Small intestine (tissue), 7 donors: Measurements from ENCODE around the gene ARFRP1. TPM values are rescaled to one million over a fixed set of nuclear protein-coding genes. Genes with fewer than 3 reads are reported as not detected.

Experiments
- DNase-seq, 2 donors: peaks; one replicate each; pipeline versions ENCODE4 v3.0.0 to v3.0.0-alpha.2; 2013
- FAIRE-seq: peaks from 2 replicates; lab custom pipeline; 2012; peaks lifted over from hg19 to GRCh38; lab: Jason Lieb, UNC
- H3K27ac ChIP-seq, 3 donors: one replicate each; pipeline ENCODE4 v1.5.1; 2013; ENCODE audit warnings: low read length in 2 of 3, mild to moderate bottlenecking in 2 of 3, control low read depth in 1 of 3, inconsistent platforms in 1 of 3, low read depth in 1 of 3, moderate library complexity in 1 of 3
- H3K27me3 ChIP-seq, 3 donors: one replicate each; pipeline ENCODE4 v1.6.1; 2013; ENCODE audit warnings: low read length in 3 of 3, inconsistent platforms in 1 of 3; ENCODE audit not compliant: control insufficient read depth in 3 of 3, insufficient read depth in 3 of 3
- H3K36me3 ChIP-seq, 3 donors: one replicate each; pipeline ENCODE4 v1.6.1; 2013; ENCODE audit warnings: low read length in 3 of 3, inconsistent platforms in 1 of 3, low read depth in 1 of 3, mild to moderate bottlenecking in 1 of 3, moderate library complexity in 1 of 3; ENCODE audit not compliant: control insufficient read depth in 3 of 3, insufficient read depth in 2 of 3
- H3K4me1 ChIP-seq, 3 donors: one replicate each; pipeline ENCODE4 v1.6.1; 2013; ENCODE audit warnings: low read length in 2 of 3, inconsistent platforms in 1 of 3, low read depth in 1 of 3, mild to moderate bottlenecking in 1 of 3, moderate library complexity in 1 of 3; ENCODE audit not compliant: control insufficient read depth in 3 of 3, insufficient read depth in 2 of 3
- H3K4me3 ChIP-seq, 3 donors: one replicate each; pipeline ENCODE4 v1.5.1; 2013; ENCODE audit warnings: low read length in 3 of 3, control low read depth in 1 of 3, inconsistent platforms in 1 of 3, low read depth in 1 of 3, mild to moderate bottlenecking in 1 of 3, moderate library complexity in 1 of 3
- H3K9me3 ChIP-seq, 2 donors: one replicate each; pipeline ENCODE4 v1.6.1; 2013; ENCODE audit warnings: low read depth in 1 of 2, low read length in 1 of 2; ENCODE audit not compliant: control insufficient read depth in 2 of 2, insufficient read depth in 1 of 2
- WGBS, 3 donors: extraction: QIAGEN DNeasy Blood & Tissue Kit; methylation state at CpG; one replicate each; pipeline ENCODE4 v1.1.7; 2013; 5-methylcytosine and 5-hydroxymethylcytosine counted together
- polyA plus RNA-seq, 4 donors: library from polyadenylated mRNA; stranded (reverse) in 3 of 4; unstranded in 1 of 4; fragments of 200-250 nt in 3 of 4; fragments of 120-200 nt in 1 of 4; gene quantifications; one replicate each; pipeline versions ENCODE4 v1.2.1 to v1.2.3, GENCODE V29; 2013
- donor health status: healthy with polysubstance abuse.
- donor health status: control.
- donor health status: control.
- donor health status: Bipolar disorder and iron deficiency.
- donor health status: healthy.

The ARFRP1 gene
- polyA plus RNA-seq, 4 donors: 21.5 to 78.6 (median 60.8) TPM

- Histone ChIP-seq H3K27ac (peak overlapping the region; percentile 66 to 92 (median 82)), H3K4me3 (peak overlapping the region; percentile 73 to 92 (median 90)), H3K36me3 (peaks cover 4 to 65% (median 16%) of the 10 kb centered on the region in 3 donors), H3K4me1 (peaks cover 4 to 16% (median 6%) of the 10 kb centered on the region in 3 donors), H3K9me3 (no peaks in the 10 kb centered on the region), H3K27me3 (no peaks in the 10 kb centered on the region)
- DNase-seq (peak; percentile 47 to 66), FAIRE-seq (no peak)
- WGBS, 3 donors: 0 to 2% (median 1%) methylated on average over 50 to 56 of the region's 56 CpGs
Measured at GRCh38 chr20:63706852-63707557, 771 bp downstream of the ARFRP1 start.

GRCh38 chr20:63706027-63706695 lies 1.6 kb downstream of the ARFRP1 start:
- 45 to 68% (median 60%) methylated on average over 12 of the region's 12 CpGs for WGBS, 3 donors
- no peak for FAIRE-seq

GRCh38 chr20:63705232-63706026 lies 2.3 kb downstream of the ARFRP1 start:
- H3K4me3 ChIP-seq: no peak overlapping the region
- H3K9me3 ChIP-seq: no peaks in the 10 kb centered on the region
- H3K36me3 ChIP-seq: peaks cover 4 to 68% (median 16%) of the 10 kb centered on the region in 3 donors
- no peak overlapping the region for H3K27ac ChIP-seq
- no peak for FAIRE-seq
- WGBS, 3 donors: 88 to 90% (median 89%) methylated on average over 8 of the region's 8 CpGs
- H3K27me3 ChIP-seq: no peaks in the 10 kb centered on the region
- DNase-seq: no peak
- H3K4me1 ChIP-seq: peaks cover 4 to 16% (median 6%) of the 10 kb centered on the region in 3 donors

More at GRCh38 chr20:63706027-63706695, 1.6 kb downstream of the ARFRP1 start:
- Histone ChIP-seq H3K4me1 (peaks cover 4 to 16% (median 6%) of the 10 kb centered on the region in 3 donors), H3K27me3 (no peaks in the 10 kb centered on the region), H3K36me3 (peaks cover 4 to 65% (median 16%) of the 10 kb centered on the region in 3 donors), H3K27ac (peak overlapping the region in 2 of 3 donors; percentile 82 to 92), H3K4me3 (peak overlapping the region in 2 of 3 donors; percentile 73 to 92), H3K9me3 (no peaks in the 10 kb centered on the region)
- DNase-seq: peak in 1 of 2 donors; percentile 78

GRCh38 chr20:63704749-63705117 lies 3.0 kb downstream of the ARFRP1 start:
- Histone ChIP-seq H3K27me3 (no peaks in the 10 kb centered on the region), H3K27ac (no peak overlapping the region), H3K36me3 (peaks cover 4 to 70% (median 16%) of the 10 kb centered on the region in 3 donors), H3K4me1 (peaks cover 4 to 16% (median 6%) of the 10 kb centered on the region in 3 donors), H3K9me3 (no peaks in the 10 kb centered on the region), H3K4me3 (no peak overlapping the region)
- DNase-seq (no peak), FAIRE-seq (no peak)
- WGBS, 3 donors: 83 to 93% (median 85%) methylated on average over 6 of the region's 6 CpGs

GRCh38 chr20:63703976-63704748 lies 3.6 kb downstream of the ARFRP1 start:
- 88 to 92% (median 88%) methylated on average over 11 of the region's 11 CpGs for WGBS, 3 donors
- no peak for DNase-seq

GRCh38 chr20:63703471-63703975 lies 4.3 kb downstream of the ARFRP1 start:
- Histone ChIP-seq H3K27me3 (no peaks in the 10 kb centered on the region), H3K36me3 (peaks cover 4 to 67% (median 16%) of the 10 kb centered on the region in 3 donors), H3K27ac (no peak overlapping the region), H3K4me1 (peaks cover 0 to 11% (median 0%) of the 10 kb centered on the region in 3 donors), H3K4me3 (no peak overlapping the region), H3K9me3 (no peaks in the 10 kb centered on the region)
- FAIRE-seq: no peak
- DNase-seq: no peak
- WGBS, 3 donors: 89 to 92% (median 90%) methylated on average over 12 to 15 of the region's 15 CpGs

More at GRCh38 chr20:63703976-63704748, 3.6 kb downstream of the ARFRP1 start:
- Histone ChIP-seq H3K27ac (no peak overlapping the region), H3K36me3 (peaks cover 4 to 70% (median 16%) of the 10 kb centered on the region in 3 donors), H3K4me3 (no peak overlapping the region), H3K9me3 (no peaks in the 10 kb centered on the region), H3K27me3 (no peaks in the 10 kb centered on the region), H3K4me1 (peaks cover 4 to 15% (median 6%) of the 10 kb centered on the region in 3 donors)
- FAIRE-seq: no peak

GRCh38 chr20:63702751-63703470 lies 4.9 kb downstream of the ARFRP1 start:
- FAIRE-seq (no peak), DNase-seq (no peak)
- peaks cover 0 to 11% (median 0%) of the 10 kb centered on the region in 3 donors for H3K4me1 ChIP-seq
- peaks cover 4 to 68% (median 16%) of the 10 kb centered on the region in 3 donors for H3K36me3 ChIP-seq
- H3K27ac ChIP-seq: no peak overlapping the region
- no peaks in the 10 kb centered on the region for H3K27me3 ChIP-seq
- WGBS, 3 donors: 75 to 81% (median 77%) methylated on average over 13 of the region's 13 CpGs
- no peaks in the 10 kb centered on the region for H3K9me3 ChIP-seq
- H3K4me3 ChIP-seq: no peak overlapping the region
